OCI-LY7 (cell line): Measurements from ENCODE around the gene LLGL1. TPM values are rescaled to one million over a fixed set of nuclear protein-coding genes. Genes with fewer than 3 reads are reported as not detected.

ENCODE experiments used
- BruUV-seq: library from RNA; stranded (reverse); fragments of 400-500 nt; replicated peaks from 2 replicates; lab custom pipeline; 2021; lab: Mats Ljungman, UMichigan
- CTCF ChIA-PET: fragments of 300-600 bp; sonication (Branson Sonifier 250); formaldehyde crosslinking; loops from one replicate; lab custom pipeline; 2022; ENCODE audit warnings: antibody characterized with exemption; ENCODE audit not compliant: unreplicated experiment; lab: Charles Lee
- POLR2A ChIA-PET: fragments of 300-600 bp; sonication (Branson Sonifier 250); formaldehyde crosslinking; loops from one replicate; lab custom pipeline; 2022; ENCODE audit warnings: antibody characterized with exemption; lab: Charles Lee
- DNase-seq: peaks from one replicate; pipeline ENCODE4 v3.0.0-alpha.2; 2015; ENCODE audit warnings: low spot score
- H2AFZ ChIP-seq: fragments of 200-600 bp; sonication (generic), shearing (Covaris generic); 2 replicates; pipeline ENCODE4 v1.6.1; 2014; ENCODE audit warnings: mild to moderate bottlenecking, antibody characterized with exemption, low read length, moderate library complexity
- H3K27ac ChIP-seq: fragments of 200-600 bp; sonication (generic); 2 replicates; pipeline ENCODE4 v1.5.1; 2014; ENCODE audit warnings: mixed run types, low read depth, mild to moderate bottlenecking, moderate library complexity, low read length, inconsistent platforms; ENCODE audit not compliant: poor library complexity, severe bottlenecking
- H3K36me3 ChIP-seq: fragments of 200-600 bp; sonication (generic); 2 replicates; pipeline ENCODE4 v1.6.1; 2014; ENCODE audit warnings: mild to moderate bottlenecking, antibody characterized with exemption, low read length, moderate library complexity, mixed read lengths; ENCODE audit not compliant: insufficient read depth
- H3K4me1 ChIP-seq: fragments of 200-600 bp; sonication (generic); 2 replicates; pipeline ENCODE4 v1.5.1; 2014; ENCODE audit warnings: mild to moderate bottlenecking, low read length; ENCODE audit not compliant: insufficient read depth, poor library complexity, severe bottlenecking
- H3K4me2 ChIP-seq: fragments of 200-600 bp; sonication (generic); 2 replicates; pipeline ENCODE4 v1.6.1; 2014; ENCODE audit warnings: mild to moderate bottlenecking, low read length
- H3K4me3 ChIP-seq: fragments of 200-600 bp; sonication (generic); 2 replicates; pipeline ENCODE4 v1.5.1; 2014; ENCODE audit warnings: mild to moderate bottlenecking, low read depth, low read length; ENCODE audit not compliant: poor library complexity, severe bottlenecking
- H3K79me2 ChIP-seq: fragments of 200-600 bp; sonication (generic); 2 replicates; pipeline ENCODE4 v1.6.1; 2016; ENCODE audit warnings: low read depth, mild to moderate bottlenecking, low read length, moderate library complexity, mixed read lengths; ENCODE audit not compliant: insufficient read depth
- H3K9me2 ChIP-seq: fragments of 200-600 bp; sonication (generic); 2 replicates; pipeline ENCODE4 v1.6.1; 2016; ENCODE audit warnings: mild to moderate bottlenecking, low read length, mixed read lengths; ENCODE audit not compliant: insufficient read depth
- H3K9me3 ChIP-seq: fragments of 200-600 bp; sonication (generic); 2 replicates; pipeline ENCODE4 v1.6.1; 2014; ENCODE audit warnings: mild to moderate bottlenecking, mixed run types, low read length, mixed read lengths
- H4K20me1 ChIP-seq: fragments of 200-600 bp; sonication (generic); 2 replicates; pipeline ENCODE4 v1.6.1; 2014; ENCODE audit warnings: mild to moderate bottlenecking, antibody characterized with exemption, low read length, moderate library complexity, mixed read lengths; ENCODE audit not compliant: insufficient read depth
- CTCF ChIP-seq: fragments of 200-600 bp; sonication (generic); conservative IDR thresholded peaks from 2 replicates; pipeline ENCODE4 v1.5.1; 2014; ENCODE audit warnings: mild to moderate bottlenecking, antibody characterized with exemption, low read length, moderate library complexity, mixed read lengths
- EZH2phosphoT487 ChIP-seq: fragments of 200-600 bp; sonication (generic); IDR thresholded peaks from 2 replicates; pipeline ENCODE4 v1.6.1; 2018; ENCODE audit warnings: low read depth, borderline replicate concordance, mild to moderate bottlenecking, mixed run types, antibody characterized with exemption, low read length, moderate library complexity, mixed read lengths
- intact Hi-C: fragments of 100-400 bp; cut with micrococcal nuclease; formaldehyde crosslinking; loops from one replicate; pipeline ENCODE4 v1.10.0; 2022; ENCODE audit not compliant: unreplicated experiment
- total RNA-seq, 2 experiments: library from RNA; depleted of rRNA in 1 of 2; stranded (reverse); fragments of >200 nt in 1 of 2; shearing (Covaris generic) in 1 of 2; gene quantifications; 2 replicates each; pipeline ENCODE4 v1.2.3, GENCODE V29; 2014 to 2022

Gene LLGL1
- total RNA-seq, 2 experiments from 2014 or later, result 14.1 to 19.9 TPM

DNA sequence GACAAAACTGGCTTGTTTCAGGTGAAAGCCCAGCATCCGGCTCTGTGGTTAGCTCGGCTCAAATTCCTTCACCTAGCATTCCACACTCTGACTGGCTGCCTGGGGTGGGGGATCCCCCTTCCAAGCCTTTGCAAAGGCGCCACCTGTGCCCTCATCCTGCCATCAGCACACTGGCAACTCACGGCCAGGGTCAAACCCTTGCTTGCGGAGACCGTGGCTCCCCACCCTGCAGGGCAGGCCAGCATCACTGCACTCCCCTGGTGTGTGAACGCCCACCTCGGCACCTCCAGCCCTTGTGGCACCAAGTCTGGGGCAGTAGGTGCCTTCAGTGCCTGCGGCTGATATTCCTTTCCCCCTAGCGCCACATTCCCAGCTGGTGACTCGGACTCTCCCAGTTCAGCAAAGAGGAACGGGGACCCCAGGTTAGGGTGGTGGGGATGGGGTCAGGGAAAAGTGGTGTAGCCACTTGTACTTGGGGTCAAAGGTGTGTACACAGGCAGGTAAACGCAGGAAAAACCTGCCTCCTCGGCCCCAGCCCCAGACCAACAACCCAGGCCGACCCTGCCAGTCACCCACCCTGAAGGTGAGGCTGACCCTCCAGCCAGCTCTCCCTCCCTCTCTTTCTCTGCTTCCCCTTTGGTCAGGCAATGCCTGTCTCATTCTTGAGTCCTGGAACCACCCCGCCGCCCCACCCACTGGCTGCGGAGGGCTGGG, 32.0 kb downstream of the LLGL1 start:
- intact Hi-C loops, result loop anchor here (5.0 kb wide), 1 partner anchor 105 kb away; the partner anchor contains the start of gene SHMT1
- Histone ChIP-seq H3K27ac (peak overlapping the region; percentile 49), H3K79me2 (peaks cover 15% of the 10 kb centered on the region; the same call in 1 of the 2 replicates), H3K36me3 (peaks cover 38% of the 10 kb centered on the region), H3K9me3 (no peaks in the 10 kb centered on the region), H3K9me2 (no peaks in the 10 kb centered on the region), H3K4me1 (peaks cover 33% of the 10 kb centered on the region), H3K4me3 (peak overlapping the region; percentile 89), H4K20me1 (no peaks in the 10 kb centered on the region), H2AFZ (no peak overlapping the region), H3K4me2 (peak overlapping the region; percentile 64)
- POLR2A ChIA-PET, result interaction anchor here (0.6 kb wide), 1 partner anchor 81 kb away, joined by 4 read pairs; no protein-coding TSS in a partner anchor
- TF ChIP-seq CTCF (no peak), EZH2phosphoT487 (no peak)
- BruUV-seq, result no TSS peak
- CTCF ChIA-PET, result no interaction called here
- DNase-seq, result no peak

DNA sequence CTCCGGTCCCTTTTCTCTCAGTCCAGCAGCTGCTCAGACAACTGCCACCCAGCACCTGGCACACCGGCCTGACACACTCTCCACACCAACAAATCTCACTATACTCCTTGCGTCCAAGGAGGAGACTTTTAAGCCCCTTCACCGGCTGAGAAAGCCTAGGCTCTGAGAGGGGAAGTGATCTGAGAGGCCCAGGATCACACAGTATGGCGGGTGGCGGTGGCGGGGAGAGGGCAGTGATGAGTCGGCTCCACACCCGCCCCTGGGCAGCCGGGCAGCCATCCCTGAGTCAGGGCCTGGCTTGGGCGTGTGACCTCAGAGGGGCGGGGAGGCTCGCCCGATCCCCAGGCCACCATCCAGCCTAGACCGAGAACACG, 32.5 kb downstream of the LLGL1 start:
- peak; percentile 58 for DNase-seq
- H3K4me2 ChIP-seq, result peak overlapping the region; percentile 64
- H3K36me3 ChIP-seq, result peaks cover 33% of the 10 kb centered on the region
- TF ChIP-seq CTCF, result no peak
- TF ChIP-seq EZH2phosphoT487, result no peak
- ChIA-PET CTCF (no interaction called here), POLR2A (no interaction called here)
- H3K79me2 ChIP-seq, result peaks cover 15% of the 10 kb centered on the region; the same call in 1 of the 2 replicates
- H2AFZ ChIP-seq, result peak overlapping the region; percentile 96
- H4K20me1 ChIP-seq, result no peaks in the 10 kb centered on the region
- peak overlapping the region; percentile 89 for H3K4me3 ChIP-seq
- no TSS peak for BruUV-seq
- peak overlapping the region; percentile 49 for H3K27ac ChIP-seq
- peaks cover 33% of the 10 kb centered on the region for H3K4me1 ChIP-seq
- H3K9me3 ChIP-seq, result no peaks in the 10 kb centered on the region
- intact Hi-C loops, result loop anchor here (2.0 to 5.0 kb wide), 2 partner anchors 73 to 104 kb away; partner anchors contain the start of gene SHMT1
- H3K9me2 ChIP-seq, result no peaks in the 10 kb centered on the region
